ENCODE results near the gene SARM1.
A peak's percentile ranks its signal among the peaks of the same experiment; 100 is the strongest.

The SARM1 gene

GRCh38 chr17:28341516-28341915 lies 30.0 kb upstream of the SARM1 start:
- H3K14ac ChIP-seq (ENCODE audit: low read length in 2 of 2) = no peak overlapping the region
- H3K9me3 ChIP-seq (ENCODE audit: control insufficient read depth, low read length) = no peaks in the 10 kb centered on the region
- no peaks in the 10 kb centered on the region for H3K27me3 ChIP-seq (ENCODE audit: control insufficient read depth in 1 of 2, insufficient read depth in 1 of 2, low read length in 2 of 2)
- no peak overlapping the region for H3K9ac ChIP-seq (ENCODE audit: low read length)
- no peak overlapping the region for H3K4ac ChIP-seq (ENCODE audit: low read depth in 1 of 2, low read length in 2 of 2)
- no peak overlapping the region for H2AFZ ChIP-seq (ENCODE audit: low read depth, low read length)
- no peak overlapping the region for H3K18ac ChIP-seq (ENCODE audit: low read depth in 1 of 2, low read length in 2 of 2)
- no peak overlapping the region for H4K91ac ChIP-seq (ENCODE audit: low read length)
- peaks cover 40% of the 10 kb centered on the region for H3K79me1 ChIP-seq (replicated peaks; ENCODE audit: low read length, poor library complexity, severe bottlenecking)
- no peak for DNase-seq
- H3K4me2 ChIP-seq (ENCODE audit: low read length, poor library complexity, severe bottlenecking) = no peak overlapping the region
- H4K8ac ChIP-seq (ENCODE audit: low read length) = no peak overlapping the region
- no peak overlapping the region for H2BK5ac ChIP-seq (ENCODE audit: low read depth, low read length, poor library complexity, severe bottlenecking)
- peaks cover 16% of the 10 kb centered on the region for H3K4me1 ChIP-seq (ENCODE audit: control insufficient read depth, insufficient read depth, low read depth, low read length)
- H3K4me3 ChIP-seq (ENCODE audit: insufficient read depth in 1 of 2, low read depth in 1 of 2, low read length in 2 of 2) = peak overlapping the region in 1 of 2 experiments; percentile 2
- no peak overlapping the region for H2BK12ac ChIP-seq (ENCODE audit: low read length in 2 of 2)
- H3K27ac ChIP-seq (ENCODE audit: low read length, poor library complexity, severe bottlenecking) = no peak overlapping the region
- whole genome bisulfite sequencing = 96% methylated on average over 11 of the region's 11 CpGs
- no peak overlapping the region for H2BK15ac ChIP-seq (ENCODE audit: low read depth, poor library complexity, severe bottlenecking)
- H3K36me3 ChIP-seq (ENCODE audit: control insufficient read depth in 1 of 2, insufficient read depth in 2 of 2, low read depth in 1 of 2, low read length in 2 of 2) = peaks cover 70 to 74% of the 10 kb centered on the region in 2 experiments
- H2AK5ac ChIP-seq (ENCODE audit: low read length, severe bottlenecking) = no peak overlapping the region
- no peak overlapping the region for H2BK120ac ChIP-seq (ENCODE audit: low read depth, low read length)
- H3K23ac ChIP-seq (ENCODE audit: low read length in 2 of 2) = no peak overlapping the region

- Histone ChIP-seq H2AK5ac (ENCODE audit: low read length, severe bottlenecking) (no peak overlapping the region), H2AFZ (ENCODE audit: low read depth, low read length) (no peak overlapping the region), H3K27ac (ENCODE audit: low read length, poor library complexity, severe bottlenecking) (no peak overlapping the region), H3K4me2 (ENCODE audit: low read length, poor library complexity, severe bottlenecking) (no peak overlapping the region), H4K91ac (ENCODE audit: low read length) (no peak overlapping the region), H4K8ac (ENCODE audit: low read length) (peak overlapping the region; percentile 7), H3K4ac (ENCODE audit: low read depth in 1 of 2, low read length in 2 of 2) (no peak overlapping the region), H3K9me3 (ENCODE audit: control insufficient read depth, low read length) (no peaks in the 10 kb centered on the region), H3K14ac (ENCODE audit: low read length in 2 of 2) (no peak overlapping the region), H3K4me1 (ENCODE audit: control insufficient read depth, insufficient read depth, low read depth, low read length) (peaks cover 16% of the 10 kb centered on the region), H3K23ac (ENCODE audit: low read length in 2 of 2) (no peak overlapping the region), H2BK5ac (ENCODE audit: low read depth, low read length, poor library complexity, severe bottlenecking) (no peak overlapping the region), H3K27me3 (ENCODE audit: control insufficient read depth in 1 of 2, insufficient read depth in 1 of 2, low read length in 2 of 2) (no peaks in the 10 kb centered on the region), H2BK120ac (ENCODE audit: low read depth, low read length) (no peak overlapping the region), H2BK15ac (ENCODE audit: low read depth, poor library complexity, severe bottlenecking) (no peak overlapping the region), H3K4me3 (ENCODE audit: insufficient read depth in 1 of 2, low read depth in 1 of 2, low read length in 2 of 2) (no peak overlapping the region), H3K36me3 (ENCODE audit: control insufficient read depth in 1 of 2, insufficient read depth in 2 of 2, low read depth in 1 of 2, low read length in 2 of 2) (peaks cover 72 to 82% of the 10 kb centered on the region in 2 experiments), H2BK12ac (ENCODE audit: low read length in 2 of 2) (no peak overlapping the region), H3K9ac (ENCODE audit: low read length) (no peak overlapping the region), H3K79me1 (replicated peaks; ENCODE audit: low read length, poor library complexity, severe bottlenecking) (peaks cover 40% of the 10 kb centered on the region), H3K18ac (ENCODE audit: low read depth in 1 of 2, low read length in 2 of 2) (no peak overlapping the region)
- no peak for DNase-seq
- 97% methylated on average over 14 of the region's 14 CpGs for WGBS
Observed at GRCh38 chr17:28342313-28342712, 29.2 kb upstream of the SARM1 start.

- peaks cover 38% of the 10 kb centered on the region for H3K79me1 ChIP-seq (replicated peaks; ENCODE audit: low read length, poor library complexity, severe bottlenecking)
- no peak overlapping the region for H3K14ac ChIP-seq (ENCODE audit: low read length in 2 of 2)
- WGBS = 97% methylated on average over 10 of the region's 10 CpGs
Observed at GRCh38 chr17:28343491-28343932, 28.0 kb upstream of the SARM1 start.

DNA sequence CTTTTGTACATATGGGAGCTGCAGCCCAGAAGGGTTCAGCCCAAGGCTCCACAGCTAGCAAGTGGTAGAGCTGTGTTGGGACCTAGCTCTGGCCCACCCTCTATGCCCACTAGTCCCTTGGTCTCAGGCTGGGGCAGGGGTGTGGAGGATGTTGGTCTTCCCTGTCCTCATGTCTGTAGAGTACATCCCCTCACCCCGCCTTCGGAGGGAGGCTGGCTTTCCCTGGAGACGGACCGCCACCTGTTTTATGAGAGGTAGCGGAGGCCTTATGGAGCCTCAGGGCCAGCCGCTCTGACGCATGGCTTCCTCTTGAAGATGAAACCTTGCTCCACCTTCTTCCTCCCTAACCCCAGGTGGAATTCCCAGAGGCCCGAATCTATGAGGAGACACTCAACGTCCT lies 27.5 kb upstream of the SARM1 start:
- Histone ChIP-seq H3K27ac (ENCODE audit: low read length, poor library complexity, severe bottlenecking) (no peak overlapping the region), H3K23ac (ENCODE audit: low read length in 2 of 2) (no peak overlapping the region), H3K4ac (ENCODE audit: low read depth in 1 of 2, low read length in 2 of 2) (no peak overlapping the region), H2AK5ac (ENCODE audit: low read length, severe bottlenecking) (no peak overlapping the region), H2BK12ac (ENCODE audit: low read length in 2 of 2) (no peak overlapping the region), H3K9me3 (ENCODE audit: control insufficient read depth, low read length) (no peaks in the 10 kb centered on the region), H3K36me3 (ENCODE audit: control insufficient read depth in 1 of 2, insufficient read depth in 2 of 2, low read depth in 1 of 2, low read length in 2 of 2) (peaks cover 81 to 97% of the 10 kb centered on the region in 2 experiments), H3K79me1 (replicated peaks; ENCODE audit: low read length, poor library complexity, severe bottlenecking) (peaks cover 35% of the 10 kb centered on the region), H3K4me3 (ENCODE audit: insufficient read depth in 1 of 2, low read depth in 1 of 2, low read length in 2 of 2) (no peak overlapping the region), H4K91ac (ENCODE audit: low read length) (no peak overlapping the region), H3K4me2 (ENCODE audit: low read length, poor library complexity, severe bottlenecking) (no peak overlapping the region), H3K4me1 (ENCODE audit: control insufficient read depth, insufficient read depth, low read depth, low read length) (peaks cover 18% of the 10 kb centered on the region), H2BK120ac (ENCODE audit: low read depth, low read length) (no peak overlapping the region), H2AFZ (ENCODE audit: low read depth, low read length) (no peak overlapping the region), H2BK5ac (ENCODE audit: low read depth, low read length, poor library complexity, severe bottlenecking) (no peak overlapping the region), H2BK15ac (ENCODE audit: low read depth, poor library complexity, severe bottlenecking) (no peak overlapping the region), H3K18ac (ENCODE audit: low read depth in 1 of 2, low read length in 2 of 2) (no peak overlapping the region), H3K14ac (ENCODE audit: low read length in 2 of 2) (no peak overlapping the region), H3K9ac (ENCODE audit: low read length) (no peak overlapping the region), H3K27me3 (ENCODE audit: control insufficient read depth in 1 of 2, insufficient read depth in 1 of 2, low read length in 2 of 2) (no peaks in the 10 kb centered on the region), H4K8ac (ENCODE audit: low read length) (no peak overlapping the region)
- DNase-seq = no peak
- 94% methylated on average over 9 of the region's 9 CpGs for WGBS

More at GRCh38 chr17:28343491-28343932, 28.0 kb upstream of the SARM1 start:
- Histone ChIP-seq H3K18ac (ENCODE audit: low read depth in 1 of 2, low read length in 2 of 2) (no peak overlapping the region), H3K23ac (ENCODE audit: low read length in 2 of 2) (no peak overlapping the region), H2BK5ac (ENCODE audit: low read depth, low read length, poor library complexity, severe bottlenecking) (no peak overlapping the region), H3K4me2 (ENCODE audit: low read length, poor library complexity, severe bottlenecking) (no peak overlapping the region), H2AK5ac (ENCODE audit: low read length, severe bottlenecking) (no peak overlapping the region), H3K4me3 (ENCODE audit: insufficient read depth in 1 of 2, low read depth in 1 of 2, low read length in 2 of 2) (no peak overlapping the region), H3K9me3 (ENCODE audit: control insufficient read depth, low read length) (no peaks in the 10 kb centered on the region), H3K36me3 (ENCODE audit: control insufficient read depth in 1 of 2, insufficient read depth in 2 of 2, low read depth in 1 of 2, low read length in 2 of 2) (peaks cover 82 to 92% of the 10 kb centered on the region in 2 experiments), H3K9ac (ENCODE audit: low read length) (no peak overlapping the region), H2BK12ac (ENCODE audit: low read length in 2 of 2) (no peak overlapping the region), H3K4ac (ENCODE audit: low read depth in 1 of 2, low read length in 2 of 2) (no peak overlapping the region), H2AFZ (ENCODE audit: low read depth, low read length) (no peak overlapping the region), H3K27ac (ENCODE audit: low read length, poor library complexity, severe bottlenecking) (no peak overlapping the region), H2BK120ac (ENCODE audit: low read depth, low read length) (no peak overlapping the region), H4K91ac (ENCODE audit: low read length) (no peak overlapping the region), H2BK15ac (ENCODE audit: low read depth, poor library complexity, severe bottlenecking) (no peak overlapping the region), H3K27me3 (ENCODE audit: control insufficient read depth in 1 of 2, insufficient read depth in 1 of 2, low read length in 2 of 2) (no peaks in the 10 kb centered on the region), H4K8ac (ENCODE audit: low read length) (no peak overlapping the region), H3K4me1 (ENCODE audit: control insufficient read depth, insufficient read depth, low read depth, low read length) (peaks cover 21% of the 10 kb centered on the region)
- DNase-seq = no peak
